ENCODE data around the gene ARHGAP30. TPM values are rescaled to one million over a fixed set of nuclear protein-coding genes. Genes with fewer than 3 reads are reported as not detected.

Gene ARHGAP30
- polyA plus RNA-seq, 1 of the 3 experiments (the other 2 are of a cell fraction) = not detected

GRCh38 chr1:161006563-161006962 lies 63.1 kb downstream of the ARHGAP30 start:
- CTCF ChIA-PET = interaction anchor here (1.5 to 2.4 kb wide), 2 partner anchors 9 to 16 kb away, joined by 3 to 8 read pairs; no protein-coding TSS in a partner anchor
- no peaks in the 10 kb centered on the region for H4K20me1 ChIP-seq (ENCODE audit: insufficient read depth)
- TF ChIP-seq SMC3 (IDR thresholded peaks at IDR 0.05; ENCODE audit: low read depth, low read length) (no peak), RXRA (IDR thresholded peaks at IDR 0.05; ENCODE audit: borderline replicate concordance, low read depth) (no peak), CTCF (IDR thresholded peaks at IDR 0.05) (no peak)

DNA sequence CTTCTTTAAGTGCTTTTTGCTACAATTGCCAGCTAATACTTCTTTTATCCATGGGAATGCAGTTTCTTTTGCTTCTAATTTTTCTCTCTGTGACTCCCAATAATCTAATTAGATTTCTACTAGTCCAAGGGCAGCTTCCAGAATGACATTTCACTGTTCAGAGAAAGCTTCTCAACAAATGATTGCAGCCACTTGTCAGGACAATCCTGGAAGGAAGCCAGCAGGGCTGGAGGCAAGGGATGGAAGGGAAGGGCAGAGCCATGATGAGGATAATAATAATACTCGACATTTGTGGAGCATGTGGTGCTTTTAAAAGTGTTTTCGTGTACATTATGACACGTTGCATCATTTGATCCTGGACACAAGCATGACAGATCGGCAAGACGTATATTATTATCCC lies 68.2 kb downstream of the ARHGAP30 start:
- no peaks in the 10 kb centered on the region for H3K79me2 ChIP-seq (ENCODE audit: insufficient read depth)
- TF ChIP-seq FOXM1 (IDR thresholded peaks at IDR 0.05; ENCODE audit: low read depth) (no peak), MXI1 (IDR thresholded peaks at IDR 0.05; ENCODE audit: low read depth, low read length) (no peak; the same call in 1 of the 2 replicates), TEAD4 (IDR thresholded peaks at IDR 0.05; ENCODE audit: borderline replicate concordance, insufficient read depth) (no peak), RAD21 (IDR thresholded peaks at IDR 0.05; ENCODE audit: low read length) (no peak), FOXJ3 (CRISPR knock-in tag; IDR thresholded peaks at IDR 0.05) (no peak)
- POLR2A ChIA-PET = interaction anchor here (1.1 kb wide), 1 partner anchor 36 kb away, joined by 11 read pairs; no protein-coding TSS in a partner anchor
- CTCF ChIA-PET = interaction anchor here (0.9 to 3.7 kb wide), 5 partner anchors 11 to 96 kb away, joined by 3 to 23 read pairs (median 4); no protein-coding TSS in a partner anchor
- DNase-seq = no peak
- no peaks in the 10 kb centered on the region for H3K9me2 ChIP-seq
- WGBS (ENCODE audit: low lambda C conversion rate) = 62% methylated on average over 5 of the region's 5 CpGs
- no peaks in the 10 kb centered on the region for H3K9me3 ChIP-seq
- H3K4me2 ChIP-seq = no peak overlapping the region
- H2AFZ ChIP-seq (ENCODE audit: low read depth) = no peak overlapping the region
- H3K4me3 ChIP-seq (ENCODE audit: low read depth in 2 of 2, low read length in 1 of 2) = no peak overlapping the region
- H3K9ac ChIP-seq = no peak overlapping the region
- H3K27me3 ChIP-seq (ENCODE audit: insufficient read depth) = no peaks in the 10 kb centered on the region
- no peaks in the 10 kb centered on the region; a peak in 2 of 4 replicates for H3K4me1 ChIP-seq (ENCODE audit: control insufficient read depth in 1 of 2, insufficient read depth in 2 of 2, low read depth in 1 of 2, low read length in 1 of 2)
- no peaks in the 10 kb centered on the region for H4K20me1 ChIP-seq (ENCODE audit: insufficient read depth)
- H3F3A ChIP-seq (replicated peaks; ENCODE audit: insufficient read depth) = peaks cover under 1% of the 10 kb centered on the region
- H3K36me3 ChIP-seq (replicated peaks in 1 of 2; ENCODE audit: control insufficient read depth in 1 of 2, insufficient read depth in 2 of 2, low read length in 1 of 2) = no peaks in the 10 kb centered on the region
- no peak overlapping the region for H3K27ac ChIP-seq (ENCODE audit: low read depth in 2 of 2, low read length in 1 of 2)

More at GRCh38 chr1:161006563-161006962, 63.1 kb downstream of the ARHGAP30 start:
- 87% methylated on average over 8 of the region's 8 CpGs for WGBS (ENCODE audit: low lambda C conversion rate)
- Histone ChIP-seq H3K4me2 (no peak overlapping the region), H3K9me3 (no peaks in the 10 kb centered on the region), H3F3A (replicated peaks; ENCODE audit: insufficient read depth) (no peaks in the 10 kb centered on the region), H2AFZ (ENCODE audit: low read depth) (no peak overlapping the region), H3K9me2 (no peaks in the 10 kb centered on the region), H3K27me3 (ENCODE audit: insufficient read depth) (no peaks in the 10 kb centered on the region), H3K9ac (no peak overlapping the region), H3K4me1 (ENCODE audit: control insufficient read depth in 1 of 2, insufficient read depth in 2 of 2, low read depth in 1 of 2, low read length in 1 of 2) (no peaks in the 10 kb centered on the region; a peak in 1 of 4 replicates), H3K4me3 (ENCODE audit: low read depth in 2 of 2, low read length in 1 of 2) (no peak overlapping the region), H3K36me3 (replicated peaks in 1 of 2; ENCODE audit: control insufficient read depth in 1 of 2, insufficient read depth in 2 of 2, low read length in 1 of 2) (no peaks in the 10 kb centered on the region), H3K27ac (ENCODE audit: low read depth in 2 of 2, low read length in 1 of 2) (no peak overlapping the region), H3K79me2 (ENCODE audit: insufficient read depth) (no peaks in the 10 kb centered on the region)
- POLR2A ChIA-PET = no interaction called here
- DNase-seq = no peak

Measured in SK-N-SH (cell line).